Activated CD4-positive, alpha-beta T cell treated with anti-CD3 and anti-CD28 coated beads for 36 hours (primary cell): Measurements from ENCODE around the gene MAN1A1. TPM values are rescaled to one million over a fixed set of nuclear protein-coding genes. Genes with fewer than 3 reads are reported as not detected.

Experiments
- ATAC-seq: fragments of 200-7000 bp; cut with Tn5 transposase; one replicate; pipeline ENCODE4 v1.10.0; 2021; ENCODE audit warnings: mild to moderate bottlenecking, moderate library complexity
- CTCF ChIA-PET: fragments of 350-600 bp; sonication (Branson Sonifier 250); formaldehyde crosslinking; loops from one replicate; lab custom pipeline; 2021; ENCODE audit warnings: antibody characterized with exemption; lab: Charles Lee
- POLR2A ChIA-PET: fragments of 350-600 bp; sonication (Branson Sonifier 250); formaldehyde crosslinking; loops from one replicate; lab custom pipeline; 2021; ENCODE audit warnings: antibody characterized with exemption, inconsistent platforms; lab: Charles Lee
- DNase-seq: peaks from one replicate; pipeline ENCODE4 v3.0.0-alpha.2; 2020
- H3K27ac Mint-ChIP-seq: one replicate; pipeline ENCODE4 v1.8.0; 2021; ENCODE audit warnings: mixed read lengths
- H3K27me3 Mint-ChIP-seq: one replicate; pipeline ENCODE4 v1.8.0; 2021; ENCODE audit warnings: mixed read lengths
- H3K36me3 Mint-ChIP-seq: one replicate; pipeline ENCODE4 v1.8.0; 2021; ENCODE audit warnings: low read depth, mixed read lengths
- H3K4me1 Mint-ChIP-seq: one replicate; pipeline ENCODE4 v1.8.0; 2021; ENCODE audit warnings: mixed read lengths
- H3K4me3 Mint-ChIP-seq: one replicate; pipeline ENCODE4 v1.8.0; 2021; ENCODE audit warnings: mild to moderate bottlenecking, moderate library complexity, mixed read lengths
- H3K9me3 Mint-ChIP-seq: one replicate; pipeline ENCODE4 v1.8.0; 2021; ENCODE audit warnings: low read depth, mixed read lengths
- intact Hi-C, 2 experiments: fragments of 100-400 bp; cut with DNase I in 1 of 2; cut with micrococcal nuclease in 1 of 2; formaldehyde crosslinking; loops; one replicate each; pipeline versions ENCODE4 v1.14.2 to v1.15.1; 2022 to 2024; cut with DNase I, micrococcal nuclease
- total RNA-seq, 2 experiments: library from RNA; stranded (reverse); gene quantifications; one replicate each; pipeline ENCODE4 v1.2.3, GENCODE V29; 2021

The MAN1A1 gene
- total RNA-seq, 2 experiments from 2014 or later, result 15.3 to 18.4 TPM

- H3K27me3 Mint-ChIP-seq, result no peaks in the 10 kb centered on the region
- H3K36me3 Mint-ChIP-seq, result peaks cover 16% of the 10 kb centered on the region
- H3K4me1 Mint-ChIP-seq, result peaks cover 3% of the 10 kb centered on the region
- no peak overlapping the region for H3K4me3 Mint-ChIP-seq
- ATAC-seq (peak; percentile 73), DNase-seq (peak; percentile 55)
- ChIA-PET POLR2A (no interaction called here), CTCF (no interaction called here)
- H3K27ac Mint-ChIP-seq, result no peak overlapping the region
- intact Hi-C loops, result no loop called here
- no peaks in the 10 kb centered on the region for H3K9me3 Mint-ChIP-seq
Measured at GRCh38 chr6:119284861-119285521, 64.6 kb downstream of the MAN1A1 start.

GRCh38 chr6:119283979-119284545 is 65.5 kb downstream of the MAN1A1 start:
- peaks cover 14% of the 10 kb centered on the region for H3K36me3 Mint-ChIP-seq
- ATAC-seq (no peak), DNase-seq (no peak)
- CTCF ChIA-PET, result no interaction called here
- no peak overlapping the region for H3K4me3 Mint-ChIP-seq
- H3K27ac Mint-ChIP-seq, result no peak overlapping the region
- no peaks in the 10 kb centered on the region for H3K9me3 Mint-ChIP-seq
- H3K27me3 Mint-ChIP-seq, result no peaks in the 10 kb centered on the region
- intact Hi-C loops, result no loop called here
- POLR2A ChIA-PET, result no interaction called here
- peaks cover 3% of the 10 kb centered on the region for H3K4me1 Mint-ChIP-seq

- Mint-ChIP-seq H3K4me1 (peaks cover 3% of the 10 kb centered on the region), H3K27ac (no peak overlapping the region), H3K36me3 (peaks cover 14% of the 10 kb centered on the region), H3K4me3 (no peak overlapping the region), H3K9me3 (no peaks in the 10 kb centered on the region), H3K27me3 (no peaks in the 10 kb centered on the region)
- no peak for ATAC-seq
- CTCF ChIA-PET, result interaction anchor here (1.2 kb wide), 1 partner anchor 154 kb away, joined by 3 read pairs; no protein-coding TSS in a partner anchor
- POLR2A ChIA-PET, result no interaction called here
- intact Hi-C loops, result no loop called here
- DNase-seq, result no peak
Measured at GRCh38 chr6:119283214-119283613, 66.3 kb downstream of the MAN1A1 start.

GRCh38 chr6:119280668-119281067 is 68.9 kb downstream of the MAN1A1 start:
- ATAC-seq (no peak), DNase-seq (no peak)
- no peak overlapping the region for H3K4me3 Mint-ChIP-seq
- peaks cover 3% of the 10 kb centered on the region for H3K4me1 Mint-ChIP-seq
- CTCF ChIA-PET, result no interaction called here
- H3K9me3 Mint-ChIP-seq, result no peaks in the 10 kb centered on the region
- H3K36me3 Mint-ChIP-seq, result peaks cover 12% of the 10 kb centered on the region
- H3K27me3 Mint-ChIP-seq, result no peaks in the 10 kb centered on the region
- POLR2A ChIA-PET, result no interaction called here
- no peak overlapping the region for H3K27ac Mint-ChIP-seq
- intact Hi-C loops, result no loop called here

- Mint-ChIP-seq H3K27ac (no peak overlapping the region), H3K36me3 (peaks cover 14% of the 10 kb centered on the region), H3K9me3 (no peaks in the 10 kb centered on the region), H3K27me3 (no peaks in the 10 kb centered on the region), H3K4me1 (peaks cover 3% of the 10 kb centered on the region), H3K4me3 (no peak overlapping the region)
- intact Hi-C loops, result no loop called here
- POLR2A ChIA-PET, result no interaction called here
- CTCF ChIA-PET, result no interaction called here
- no peak for DNase-seq
- no peak for ATAC-seq
Measured at GRCh38 chr6:119280080-119280479, 69.5 kb downstream of the MAN1A1 start.

GRCh38 chr6:119278625-119279024 is 70.9 kb downstream of the MAN1A1 start:
- no peak overlapping the region for H3K27ac Mint-ChIP-seq
- no peaks in the 10 kb centered on the region for H3K9me3 Mint-ChIP-seq
- ChIA-PET CTCF (no interaction called here), POLR2A (no interaction called here)
- peaks cover 12% of the 10 kb centered on the region for H3K36me3 Mint-ChIP-seq
- no peak for ATAC-seq
- no peak for DNase-seq
- intact Hi-C loops, result no loop called here
- H3K27me3 Mint-ChIP-seq, result no peaks in the 10 kb centered on the region
- H3K4me3 Mint-ChIP-seq, result no peak overlapping the region
- peaks cover 3% of the 10 kb centered on the region for H3K4me1 Mint-ChIP-seq

GRCh38 chr6:119277052-119277451 is 72.5 kb downstream of the MAN1A1 start:
- POLR2A ChIA-PET, result no interaction called here
- no peaks in the 10 kb centered on the region for H3K4me1 Mint-ChIP-seq
- CTCF ChIA-PET, result interaction anchor here (0.6 to 0.9 kb wide), 2 partner anchors 22 to 252 kb away, joined by 3 read pairs; no protein-coding TSS in a partner anchor
- no peak overlapping the region for H3K4me3 Mint-ChIP-seq
- intact Hi-C loops, result no loop called here
- peaks cover 12% of the 10 kb centered on the region for H3K36me3 Mint-ChIP-seq
- no peaks in the 10 kb centered on the region for H3K27me3 Mint-ChIP-seq
- no peaks in the 10 kb centered on the region for H3K9me3 Mint-ChIP-seq
- DNase-seq (no peak), ATAC-seq (no peak)
- H3K27ac Mint-ChIP-seq, result no peak overlapping the region

- no peak overlapping the region for H3K27ac Mint-ChIP-seq
- H3K4me3 Mint-ChIP-seq, result no peak overlapping the region
- DNase-seq (no peak), ATAC-seq (no peak)
- H3K36me3 Mint-ChIP-seq, result peaks cover 14% of the 10 kb centered on the region
- intact Hi-C loops, result no loop called here
- peaks cover 2% of the 10 kb centered on the region for H3K9me3 Mint-ChIP-seq
- POLR2A ChIA-PET, result no interaction called here
- CTCF ChIA-PET, result interaction anchor here (0.6 to 0.9 kb wide), 2 partner anchors 21 to 93 kb away, joined by 3 read pairs; no protein-coding TSS in a partner anchor
- no peaks in the 10 kb centered on the region for H3K4me1 Mint-ChIP-seq
- H3K27me3 Mint-ChIP-seq, result no peaks in the 10 kb centered on the region
Measured at GRCh38 chr6:119276211-119276610, 73.3 kb downstream of the MAN1A1 start.

- CTCF ChIA-PET, result no interaction called here
- peaks cover under 1% of the 10 kb centered on the region for H3K4me1 Mint-ChIP-seq
- H3K27ac Mint-ChIP-seq, result no peak overlapping the region
- no peak overlapping the region for H3K4me3 Mint-ChIP-seq
- H3K27me3 Mint-ChIP-seq, result no peaks in the 10 kb centered on the region
- intact Hi-C loops, result no loop called here
- DNase-seq, result no peak
- no peak for ATAC-seq
- H3K36me3 Mint-ChIP-seq, result peaks cover 19% of the 10 kb centered on the region
- H3K9me3 Mint-ChIP-seq, result peaks cover 8% of the 10 kb centered on the region
- POLR2A ChIA-PET, result no interaction called here
Measured at GRCh38 chr6:119274197-119274595, 75.4 kb downstream of the MAN1A1 start.

GRCh38 chr6:119273272-119274196 is 76.0 kb downstream of the MAN1A1 start:
- DNase-seq, result no peak
- CTCF ChIA-PET, result interaction anchor here (0.7 to 1.3 kb wide), 3 partner anchors 9 to 25 kb away, joined by 3 to 4 read pairs (median 3); no protein-coding TSS in a partner anchor
- intact Hi-C loops, result no loop called here
- Mint-ChIP-seq H3K27me3 (no peaks in the 10 kb centered on the region), H3K4me1 (peaks cover 6% of the 10 kb centered on the region), H3K4me3 (no peak overlapping the region), H3K27ac (no peak overlapping the region), H3K9me3 (peaks cover 8% of the 10 kb centered on the region), H3K36me3 (peaks cover 22% of the 10 kb centered on the region)
- POLR2A ChIA-PET, result no interaction called here
- ATAC-seq, result no peak

- no peak overlapping the region for H3K27ac Mint-ChIP-seq
- peaks cover 20% of the 10 kb centered on the region for H3K4me1 Mint-ChIP-seq
- DNase-seq (no peak), ATAC-seq (no peak)
- ChIA-PET CTCF (no interaction called here), POLR2A (no interaction called here)
- peaks cover 17% of the 10 kb centered on the region for H3K36me3 Mint-ChIP-seq
- no peaks in the 10 kb centered on the region for H3K27me3 Mint-ChIP-seq
- peaks cover 8% of the 10 kb centered on the region for H3K9me3 Mint-ChIP-seq
- intact Hi-C loops, result no loop called here
- H3K4me3 Mint-ChIP-seq, result no peak overlapping the region
Measured at GRCh38 chr6:119270545-119270944, 79.0 kb downstream of the MAN1A1 start.
